HepG2 (cell line): Measurements from ENCODE around the gene SH2D6. TPM values are rescaled to one million over a fixed set of nuclear protein-coding genes. Genes with fewer than 3 reads are reported as not detected.

ENCODE experiments used
- ATAC-seq: fragments of 200-7000 bp; cut with Tn5 transposase; 3 replicates; pipeline ENCODE4 v1.9.1; 2020; ENCODE audit warnings: mild to moderate bottlenecking, moderate library complexity
- BruUV-seq: library from RNA; stranded (reverse); fragments of 400-500 nt; replicated peaks from 2 replicates; lab custom pipeline; 2021; lab: Mats Ljungman, UMichigan
- CTCF ChIA-PET: fragments of 300-600 bp; formaldehyde crosslinking; extraction: SDS; loops from one replicate; lab custom pipeline; 2021; ENCODE audit warnings: low total read pairs, inconsistent platforms, low intra/inter-chr PET ratio; lab: Yijun Ruan, JAX
- POLR2A ChIA-PET: fragments of 350-600 bp; sonication (Branson Sonifier 250); formaldehyde crosslinking; loops from one replicate; lab custom pipeline; 2020; ENCODE audit warnings: antibody characterized with exemption, inconsistent platforms; lab: Yijun Ruan, JAX
- DNase-seq: peaks from one replicate; pipeline ENCODE4 v3.0.0-alpha.2; 2015; ENCODE audit warnings: low spot score
- FAIRE-seq: peaks from 3 replicates; lab custom pipeline; 2011; peaks lifted over from hg19 to GRCh38; lab: Jason Lieb, UNC
- H2AFZ ChIP-seq: one replicate; pipeline ENCODE4 v1.6.1; 2011; ENCODE audit warnings: low read length, inconsistent platforms
- H3K27ac ChIP-seq: fragments of 300-600 bp; 3 replicates; pipeline ENCODE4 v1.8.0; 2011; ENCODE audit warnings: mixed run types, mild to moderate bottlenecking, mixed read lengths, low read length, inconsistent platforms; ENCODE audit not compliant: insufficient read depth; ENCODE audit errors: extremely low read length
- H3K27me3 ChIP-seq, 2 experiments: fragments of 200-600 bp in 1 of 2; 2 replicates in 1 of 2; 3 replicates in 1 of 2; pipeline versions ENCODE4 v1.6.0 to v1.8.0; 2011; ENCODE audit warnings: low read length in 2 of 2, mild to moderate bottlenecking in 2 of 2, moderate library complexity in 2 of 2, inconsistent platforms in 1 of 2; ENCODE audit not compliant: insufficient read depth in 2 of 2, control insufficient read depth in 1 of 2
- H3K36me3 ChIP-seq, 2 experiments: fragments of 200-600 bp in 1 of 2; replicated peaks in 1 of 2; 2 replicates in 1 of 2; 3 replicates in 1 of 2; pipeline versions ENCODE4 v1.5.1 to v1.8.0; 2011; ENCODE audit warnings: low read length in 2 of 2, inconsistent platforms in 1 of 2; ENCODE audit not compliant: insufficient read depth in 2 of 2, control insufficient read depth in 1 of 2
- H3K4me1 ChIP-seq: 2 replicates; pipeline ENCODE4 v1.5.1; 2012; ENCODE audit warnings: low read length, inconsistent platforms; ENCODE audit not compliant: insufficient read depth
- H3K4me2 ChIP-seq: 2 replicates; pipeline ENCODE4 v1.6.0; 2011; ENCODE audit warnings: low read depth, low read length, inconsistent platforms
- H3K4me3 ChIP-seq, 3 experiments: fragments of 200-600 bp in 1 of 3; sonication (generic), shearing (Covaris generic) in 1 of 3; replicated peaks in 1 of 3; 2 replicates each; pipeline ENCODE4 v1.5.1; 2011 to 2016; ENCODE audit warnings: low read length in 3 of 3, inconsistent platforms in 2 of 3, low read depth in 2 of 3, mild to moderate bottlenecking in 2 of 3, control low read depth in 1 of 3, mixed read lengths in 1 of 3; ENCODE audit not compliant: insufficient read depth in 1 of 3
- H3K79me2 ChIP-seq: one replicate; pipeline ENCODE4 v1.6.1; 2011; ENCODE audit warnings: low read length, inconsistent platforms; ENCODE audit not compliant: insufficient read depth
- H3K9ac ChIP-seq: 2 replicates; pipeline ENCODE4 v1.6.0; 2011; ENCODE audit warnings: mild to moderate bottlenecking, low read depth, low read length, inconsistent platforms; ENCODE audit not compliant: insufficient read depth
- H3K9me3 ChIP-seq: 2 replicates; pipeline ENCODE4 v1.5.1; 2012; ENCODE audit warnings: mild to moderate bottlenecking, low read length
- H4K20me1 ChIP-seq: 2 replicates; pipeline ENCODE4 v1.6.0; 2011; ENCODE audit warnings: inconsistent platforms, mild to moderate bottlenecking, low read length, moderate library complexity; ENCODE audit not compliant: insufficient read depth
- FOXA3 ChIP-seq: IDR thresholded peaks from 2 replicates; pipeline ENCODE4 v1.6.1; 2016; ENCODE audit warnings: missing genetic modification reagents, missing compliant biosample characterization
- MTF2 ChIP-seq: sonication (generic); formaldehyde crosslinking; IDR thresholded peaks from 2 replicates; pipeline ENCODE4 v1.5.0; 2020; ENCODE audit warnings: missing genetic modification reagents, borderline replicate concordance
- ZNF362 ChIP-seq: sonication (generic); formaldehyde crosslinking; IDR thresholded peaks from 2 replicates; pipeline ENCODE4 v1.4.0; 2020; ENCODE audit warnings: missing genetic modification reagents, mild to moderate bottlenecking, borderline replicate concordance
- ZNF816 ChIP-seq: sonication (generic); formaldehyde crosslinking; IDR thresholded peaks from 2 replicates; pipeline ENCODE4 v1.8.0; 2022; ENCODE audit warnings: missing genetic modification reagents, mild to moderate bottlenecking, borderline replicate concordance
- WGBS: methylation state at CpG from one replicate; pipeline ENCODE4 v1.1.6; 2017; ENCODE audit warnings: low lambda C conversion rate; 5-methylcytosine and 5-hydroxymethylcytosine counted together
- in situ Hi-C: cut with HindIII; loops from 2 replicates; pipeline ENCODE4 v1.10.0; 2017; ENCODE audit warnings: low pct_unique_long_range_greater_than_20kb; ENCODE audit not compliant: extremely low pct_ligation_motif_present
- intact Hi-C: fragments of 100-400 bp; cut with micrococcal nuclease; formaldehyde crosslinking; loops from one replicate; pipeline ENCODE4 v1.10.0; 2022; ENCODE audit not compliant: unreplicated experiment
- polyA plus RNA-seq, 8 experiments: library from polyadenylated mRNA; depleted of rRNA in 3 of 8; stranded (reverse) in 7 of 8; unstranded in 1 of 8; fragments of >200 nt; fragmentation: Illumina TruSeq in 4 of 8; extraction: Trizol in 4 of 8; gene quantifications; 2 replicates each; pipeline versions ENCODE4 v1.2.1 to v1.2.3, GENCODE V29; 2011 to 2016; ENCODE audit warnings: low read depth in 4 of 8, missing spikeins in 1 of 8, mixed read lengths in 1 of 8; ENCODE audit not compliant: insufficient read depth in 1 of 8
- total RNA-seq, 5 experiments: library from RNA; depleted of rRNA; stranded (reverse); fragments of >200 nt; fragmentation: Illumina TruSeq; extraction: Trizol; gene quantifications; 2 replicates each; pipeline ENCODE4 v1.2.3, GENCODE V29; 2016; ENCODE audit warnings: low read depth in 1 of 5
- TF ChIP-seq, protein P1 (sequence below): sonication (generic); formaldehyde crosslinking; IDR thresholded peaks from 2 replicates; pipeline ENCODE4 v1.5.0; 2020; ENCODE audit warnings: mild to moderate bottlenecking, missing genetic modification reagents, borderline replicate concordance

The SH2D6 gene
- total and polyA plus RNA-seq, 2 of the 13 experiments (the other 11 are each of a cell fraction or from before 2014, with no cell fraction given): 0.11 to 0.26 TPM

- no peak overlapping the region for H3K27ac ChIP-seq
- WGBS: 54% methylated on average over 15 of the region's 16 CpGs
- BruUV-seq: no TSS peak
Observed at GRCh38 chr2:85430752-85431569, 12.4 kb downstream of the SH2D6 start.

More at GRCh38 chr2:85430752-85431569, 12.4 kb downstream of the SH2D6 start:
- H3K36me3 ChIP-seq: no peaks in the 10 kb centered on the region
- H3K4me2 ChIP-seq: no peak overlapping the region
- in situ Hi-C loops (no loop called here), intact Hi-C loops (no loop called here)
- H3K9me3 ChIP-seq: no peaks in the 10 kb centered on the region
- H3K4me3 ChIP-seq: no peak overlapping the region
- POLR2A ChIA-PET: interaction anchor here (1.0 to 4.7 kb wide), 4 partner anchors 9 to 108 kb away, joined by 4 to 32 read pairs (median 8); partner anchors contain the start of genes MAT2A and SH2D6
- peaks cover 38% of the 10 kb centered on the region for H3K4me1 ChIP-seq
- DNase-seq (no peak), FAIRE-seq (no peak), ATAC-seq (no peak)
- H3K9ac ChIP-seq: no peak overlapping the region
- H4K20me1 ChIP-seq: no peaks in the 10 kb centered on the region
- peaks cover 10 to 66% of the 10 kb centered on the region in 2 experiments for H3K27me3 ChIP-seq
- TF ChIP-seq ZNF816 (CRISPR knock-in tag) (no peak), FOXA3 (CRISPR knock-in tag) (no peak), MTF2 (CRISPR knock-in tag) (no peak), ZNF362 (CRISPR knock-in tag) (no peak)
- TF ChIP-seq, protein P1, sequence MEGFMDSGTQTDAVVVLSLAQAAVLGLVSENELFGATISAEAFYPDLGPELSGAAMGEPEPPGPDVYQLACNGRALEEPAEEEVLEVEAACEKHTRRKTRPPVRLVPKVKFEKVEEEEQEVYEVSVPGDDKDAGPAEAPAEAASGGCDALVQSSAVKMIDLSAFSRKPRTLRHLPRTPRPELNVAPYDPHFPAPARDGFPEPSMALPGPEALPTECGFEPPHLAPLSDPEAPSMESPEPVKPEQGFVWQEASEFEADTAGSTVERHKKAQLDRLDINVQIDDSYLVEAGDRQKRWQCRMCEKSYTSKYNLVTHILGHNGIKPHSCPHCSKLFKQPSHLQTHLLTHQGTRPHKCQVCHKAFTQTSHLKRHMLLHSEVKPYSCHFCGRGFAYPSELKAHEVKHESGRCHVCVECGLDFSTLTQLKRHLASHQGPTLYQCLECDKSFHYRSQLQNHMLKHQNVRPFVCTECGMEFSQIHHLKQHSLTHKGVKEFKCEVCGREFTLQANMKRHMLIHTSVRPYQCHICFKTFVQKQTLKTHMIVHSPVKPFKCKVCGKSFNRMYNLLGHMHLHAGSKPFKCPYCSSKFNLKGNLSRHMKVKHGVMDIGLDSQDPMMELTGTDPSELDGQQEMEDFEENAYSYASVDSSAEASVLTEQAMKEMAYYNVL (CRISPR knock-in tag): no peak
- no peak overlapping the region for H2AFZ ChIP-seq
- CTCF ChIA-PET: no interaction called here
- H3K79me2 ChIP-seq: no peaks in the 10 kb centered on the region
